ENCODE data around the gene TIMM29.

Gene TIMM29

DNA sequence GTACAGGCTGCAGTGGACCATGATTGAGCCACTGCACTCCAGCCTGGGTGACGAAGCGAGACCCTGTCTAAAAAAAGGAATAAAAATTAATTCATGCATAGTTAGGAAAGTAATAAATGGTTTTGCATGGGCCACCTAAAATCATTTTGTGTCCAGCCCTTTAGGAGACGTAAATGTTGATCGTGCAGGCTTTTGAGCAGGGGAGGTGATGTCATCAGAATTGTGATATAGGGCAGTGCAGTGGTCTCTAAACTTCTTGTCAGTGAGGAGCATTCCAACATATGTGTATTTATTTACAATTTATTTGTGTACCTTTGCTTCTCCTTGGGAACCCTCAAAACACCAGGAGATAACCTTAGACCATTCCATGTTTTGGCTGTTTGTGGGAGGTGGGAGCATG lies 35.3 kb downstream of the TIMM29 start:
- no peak overlapping the region for H3K4me3 ChIP-seq (ENCODE audit: low read length)
- TF ChIP-seq, protein P1, sequence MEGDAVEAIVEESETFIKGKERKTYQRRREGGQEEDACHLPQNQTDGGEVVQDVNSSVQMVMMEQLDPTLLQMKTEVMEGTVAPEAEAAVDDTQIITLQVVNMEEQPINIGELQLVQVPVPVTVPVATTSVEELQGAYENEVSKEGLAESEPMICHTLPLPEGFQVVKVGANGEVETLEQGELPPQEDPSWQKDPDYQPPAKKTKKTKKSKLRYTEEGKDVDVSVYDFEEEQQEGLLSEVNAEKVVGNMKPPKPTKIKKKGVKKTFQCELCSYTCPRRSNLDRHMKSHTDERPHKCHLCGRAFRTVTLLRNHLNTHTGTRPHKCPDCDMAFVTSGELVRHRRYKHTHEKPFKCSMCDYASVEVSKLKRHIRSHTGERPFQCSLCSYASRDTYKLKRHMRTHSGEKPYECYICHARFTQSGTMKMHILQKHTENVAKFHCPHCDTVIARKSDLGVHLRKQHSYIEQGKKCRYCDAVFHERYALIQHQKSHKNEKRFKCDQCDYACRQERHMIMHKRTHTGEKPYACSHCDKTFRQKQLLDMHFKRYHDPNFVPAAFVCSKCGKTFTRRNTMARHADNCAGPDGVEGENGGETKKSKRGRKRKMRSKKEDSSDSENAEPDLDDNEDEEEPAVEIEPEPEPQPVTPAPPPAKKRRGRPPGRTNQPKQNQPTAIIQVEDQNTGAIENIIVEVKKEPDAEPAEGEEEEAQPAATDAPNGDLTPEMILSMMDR (IDR thresholded peaks at IDR 0.05; ENCODE audit: insufficient read depth, low read depth, low read length, missing control alignments): no peak

DNA sequence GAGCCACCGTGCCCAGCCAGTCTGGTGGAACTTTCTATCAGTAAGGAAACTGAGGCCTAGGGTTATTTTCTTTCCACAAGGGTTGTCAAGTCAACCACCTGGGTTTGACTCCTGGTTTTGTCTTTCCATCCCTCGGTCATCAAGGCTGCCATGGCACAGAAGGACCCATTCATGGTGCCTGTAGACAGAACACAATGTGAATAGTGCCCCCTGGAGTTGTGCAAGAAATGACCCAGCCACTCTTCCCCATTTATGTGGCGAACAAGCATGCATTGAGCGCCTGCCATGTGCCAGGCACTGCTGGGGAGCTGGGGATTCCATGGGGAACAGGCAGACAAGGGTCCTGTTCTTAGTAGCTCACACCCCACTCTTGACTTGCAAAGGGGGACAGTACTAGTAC lies 36.3 kb downstream of the TIMM29 start:
- TF ChIP-seq, protein P1 (IDR thresholded peaks at IDR 0.05; ENCODE audit: insufficient read depth, low read depth, low read length, missing control alignments): peak; percentile 5
- H3K4me3 ChIP-seq (ENCODE audit: low read length): no peak overlapping the region

More for the DNA sequence above, 35.3 kb downstream of the TIMM29 start:
- no peak for DNase-seq (ENCODE audit: low read depth)

DNA sequence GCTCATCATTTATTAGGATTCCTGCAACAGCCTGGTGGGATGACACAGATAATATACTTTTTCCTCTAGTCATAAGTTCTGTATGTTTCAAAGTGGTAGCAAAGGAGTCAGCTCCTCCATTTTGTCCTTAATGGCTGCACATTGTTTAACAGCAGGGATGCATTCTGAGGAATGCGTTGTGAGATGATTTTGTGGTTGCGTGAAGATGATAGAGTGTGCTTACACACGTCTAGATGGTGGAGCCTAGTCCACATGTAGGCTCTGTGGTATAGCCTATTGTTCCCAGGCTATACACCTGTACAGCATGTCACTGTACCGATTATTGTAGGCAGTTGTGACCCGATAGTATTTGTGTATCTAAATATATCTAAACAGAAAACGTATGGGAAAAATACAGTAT lies 36.8 kb downstream of the TIMM29 start:
- DNase-seq (ENCODE audit: low read depth): no peak
- TF ChIP-seq, protein P1 (IDR thresholded peaks at IDR 0.05; ENCODE audit: insufficient read depth, low read depth, low read length, missing control alignments): no peak
- no peak overlapping the region for H3K4me3 ChIP-seq (ENCODE audit: low read length)

More for the DNA sequence above, 36.3 kb downstream of the TIMM29 start:
- DNase-seq (ENCODE audit: low read depth): no peak

DNA sequence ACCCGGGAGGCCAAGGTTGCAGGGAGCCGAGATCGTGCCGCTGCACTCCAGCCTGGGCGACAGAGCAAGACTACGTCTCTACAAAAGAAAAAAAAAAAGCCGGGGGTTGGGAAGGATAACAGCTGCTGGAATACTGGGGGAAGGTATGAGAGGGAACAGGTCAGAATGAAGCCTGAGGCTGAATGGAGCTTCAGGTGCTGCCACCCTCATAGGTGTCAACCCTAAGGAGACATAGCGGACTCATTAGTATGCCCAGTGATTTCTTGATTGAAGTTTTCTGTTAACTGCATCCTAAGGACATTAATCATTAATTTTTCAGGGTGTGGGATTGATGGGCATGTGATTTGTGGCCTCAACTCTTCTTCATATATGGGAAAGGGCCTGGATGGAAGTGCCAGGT lies 38.2 kb downstream of the TIMM29 start:
- no peak for DNase-seq (ENCODE audit: low read depth)
- TF ChIP-seq, protein P1 (IDR thresholded peaks at IDR 0.05; ENCODE audit: insufficient read depth, low read depth, low read length, missing control alignments): no peak

DNA sequence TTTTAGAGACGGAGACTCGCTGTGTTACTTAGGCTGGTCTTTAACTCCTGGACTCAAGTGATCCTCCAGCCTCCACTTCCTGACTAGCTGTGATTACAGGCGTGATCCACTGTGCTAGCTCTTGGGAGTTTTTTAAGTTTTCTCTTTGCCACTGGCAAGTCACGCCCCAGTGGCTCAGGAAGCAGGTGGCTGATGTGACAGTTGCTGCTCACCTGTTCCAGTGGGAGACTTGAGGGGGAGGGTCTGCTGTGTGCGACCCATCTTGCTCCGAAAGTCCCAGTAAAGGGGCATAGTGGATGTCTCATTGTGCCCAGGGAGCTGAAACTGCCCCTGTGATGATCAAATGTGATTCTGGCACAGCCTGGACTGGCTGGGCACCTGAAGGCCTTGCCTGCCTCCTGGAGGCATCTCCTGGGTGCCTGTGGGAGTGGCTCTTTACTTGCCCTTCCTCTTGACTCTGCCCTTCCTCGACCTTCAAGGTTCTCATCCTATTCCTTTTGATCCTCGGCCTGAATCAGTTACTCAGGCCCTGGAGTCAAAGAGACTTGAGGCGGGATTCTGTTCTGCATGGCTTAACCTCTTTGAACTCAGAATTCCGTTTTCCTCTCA lies 40.0 kb downstream of the TIMM29 start:
- TF ChIP-seq, protein P1 (IDR thresholded peaks at IDR 0.05; ENCODE audit: insufficient read depth, low read depth, low read length, missing control alignments): peak; percentile 24
- H3K4me3 ChIP-seq (ENCODE audit: low read length): no peak overlapping the region
- DNase-seq (ENCODE audit: low read depth): no peak

More for the DNA sequence above, 38.2 kb downstream of the TIMM29 start:
- H3K4me3 ChIP-seq (ENCODE audit: low read length): no peak overlapping the region

DNA sequence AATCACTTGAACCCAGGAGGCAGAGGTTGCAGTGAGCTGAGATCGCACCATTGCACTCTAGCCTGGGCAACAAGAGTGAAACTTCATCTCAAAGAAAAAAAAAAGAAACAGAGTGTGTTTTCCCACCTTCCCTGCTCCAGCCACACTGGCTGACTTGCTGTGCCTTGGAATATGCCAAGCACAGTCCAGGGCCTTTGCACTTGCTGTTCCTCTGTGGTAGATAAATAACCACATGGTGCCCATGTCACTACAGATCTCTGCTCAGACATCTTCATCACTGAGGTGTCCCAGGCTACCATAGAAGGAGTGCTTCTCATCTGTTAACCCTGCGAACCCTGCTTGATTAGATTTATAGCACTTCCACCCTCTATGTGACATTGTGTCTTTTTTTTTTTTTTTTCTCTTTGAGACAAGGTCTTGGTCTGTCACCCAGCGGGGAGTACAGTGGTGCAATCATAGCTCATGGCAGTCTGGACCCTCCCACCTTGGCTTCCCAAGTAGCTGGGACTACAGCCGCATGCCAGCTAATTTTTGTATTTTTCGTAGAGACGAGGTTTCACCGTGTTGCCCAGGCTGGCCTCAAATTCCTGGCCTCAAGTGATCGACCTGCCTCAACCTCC lies 42.6 kb downstream of the TIMM29 start:
- TF ChIP-seq, protein P1 (IDR thresholded peaks at IDR 0.05; ENCODE audit: insufficient read depth, low read depth, low read length, missing control alignments): no peak
- no peak for DNase-seq (ENCODE audit: low read depth)
- no peak overlapping the region for H3K4me3 ChIP-seq (ENCODE audit: low read length)

Data from epithelial cell of esophagus (primary cell).